ENCODE results near the gene GALNT14. TPM values are rescaled to one million over a fixed set of nuclear protein-coding genes. Genes with fewer than 3 reads are reported as not detected.
A peak's percentile ranks its signal among the peaks of the same experiment; 100 is the strongest.

Gene GALNT14
- total and polyA plus RNA-seq, 8 donors = 1.5 to 8.3 (median 5.3) TPM

DNA sequence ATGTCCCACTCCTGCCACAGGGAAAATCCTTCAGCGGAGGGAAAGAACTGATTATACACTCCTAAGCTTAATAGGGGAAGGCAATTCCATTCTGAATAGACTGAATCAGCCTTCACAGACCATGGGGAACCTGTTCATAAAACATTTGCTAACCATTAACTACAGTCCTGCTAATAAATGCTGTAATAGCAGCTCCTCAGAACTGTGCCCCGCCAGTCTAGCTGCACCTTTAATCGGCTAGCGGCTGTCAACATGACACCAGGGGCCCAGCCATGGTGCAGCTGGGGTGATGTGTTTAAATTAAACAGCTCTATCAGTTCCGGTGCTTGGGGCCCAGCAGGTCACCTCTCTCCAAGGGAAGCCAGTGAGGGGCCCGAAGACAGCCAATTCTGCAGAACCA is 77.8 kb downstream of the GALNT14 start:
- Histone ChIP-seq H3K27me3 (no peaks in the 10 kb centered on the region), H3K36me3 (no peaks in the 10 kb centered on the region), H3K4me1 (no peaks in the 10 kb centered on the region), H3K9me3 (no peaks in the 10 kb centered on the region), H3K27ac (no peak overlapping the region), H3K4me3 (no peak overlapping the region)
- TF ChIP-seq, protein P1, sequence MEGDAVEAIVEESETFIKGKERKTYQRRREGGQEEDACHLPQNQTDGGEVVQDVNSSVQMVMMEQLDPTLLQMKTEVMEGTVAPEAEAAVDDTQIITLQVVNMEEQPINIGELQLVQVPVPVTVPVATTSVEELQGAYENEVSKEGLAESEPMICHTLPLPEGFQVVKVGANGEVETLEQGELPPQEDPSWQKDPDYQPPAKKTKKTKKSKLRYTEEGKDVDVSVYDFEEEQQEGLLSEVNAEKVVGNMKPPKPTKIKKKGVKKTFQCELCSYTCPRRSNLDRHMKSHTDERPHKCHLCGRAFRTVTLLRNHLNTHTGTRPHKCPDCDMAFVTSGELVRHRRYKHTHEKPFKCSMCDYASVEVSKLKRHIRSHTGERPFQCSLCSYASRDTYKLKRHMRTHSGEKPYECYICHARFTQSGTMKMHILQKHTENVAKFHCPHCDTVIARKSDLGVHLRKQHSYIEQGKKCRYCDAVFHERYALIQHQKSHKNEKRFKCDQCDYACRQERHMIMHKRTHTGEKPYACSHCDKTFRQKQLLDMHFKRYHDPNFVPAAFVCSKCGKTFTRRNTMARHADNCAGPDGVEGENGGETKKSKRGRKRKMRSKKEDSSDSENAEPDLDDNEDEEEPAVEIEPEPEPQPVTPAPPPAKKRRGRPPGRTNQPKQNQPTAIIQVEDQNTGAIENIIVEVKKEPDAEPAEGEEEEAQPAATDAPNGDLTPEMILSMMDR (IDR thresholded peaks at IDR 0.05) = no peak
- ATAC-seq (no peak), DNase-seq (no peak)
- intact Hi-C loops (cut with DNase I) = no loop called here

DNA sequence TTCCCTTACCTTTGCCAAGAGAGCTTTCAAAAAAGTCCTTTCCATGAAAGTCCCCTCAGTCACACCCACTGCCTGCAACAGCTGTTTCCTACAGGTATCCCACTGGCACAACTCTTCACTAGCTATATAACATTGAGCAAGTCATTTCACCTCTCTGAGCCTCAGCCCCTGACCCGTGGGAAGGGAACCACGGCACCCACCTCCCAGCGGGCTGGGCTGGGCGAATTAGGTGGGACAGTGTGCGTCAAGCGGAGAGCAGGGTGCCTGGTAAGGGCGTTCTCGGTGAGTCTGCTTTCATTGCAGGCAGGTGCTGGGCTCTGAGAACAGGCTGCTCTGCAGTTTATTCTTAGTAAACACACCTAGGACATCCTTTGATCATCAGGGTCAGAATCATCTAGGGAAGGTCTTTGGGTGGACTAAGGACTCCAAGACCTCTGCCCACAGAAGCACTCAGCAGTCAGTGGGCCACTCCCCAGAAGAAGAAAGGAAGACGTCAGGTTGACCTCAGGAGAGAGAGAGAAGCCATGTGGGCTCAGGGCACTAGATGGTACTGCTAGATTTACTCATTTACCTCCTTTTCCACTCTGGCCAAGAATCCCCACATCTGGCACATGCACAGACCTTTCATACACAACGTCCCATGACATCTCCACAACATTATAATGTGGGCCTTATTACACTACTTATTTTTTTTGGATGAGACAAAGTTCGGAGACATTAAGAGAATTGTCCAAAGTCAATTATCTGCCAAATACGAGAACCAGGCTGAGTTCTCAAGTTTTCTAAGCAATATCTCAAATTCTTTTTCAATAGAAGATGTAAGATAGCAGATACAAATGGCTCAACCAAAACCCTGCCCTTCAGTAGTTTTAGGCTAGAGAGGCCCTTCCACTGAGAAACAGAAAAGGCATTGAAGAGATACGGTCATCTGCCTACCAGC is 79.9 kb downstream of the GALNT14 start:
- DNase-seq (peak in 2 of 4 donors; percentile 18 to 29), ATAC-seq (no peak)
- Histone ChIP-seq H3K36me3 (no peaks in the 10 kb centered on the region), H3K4me3 (no peak overlapping the region), H3K27ac (no peak overlapping the region), H3K9me3 (no peaks in the 10 kb centered on the region), H3K4me1 (no peaks in the 10 kb centered on the region), H3K27me3 (no peaks in the 10 kb centered on the region)
- intact Hi-C loops (cut with DNase I) = no loop called here
- TF ChIP-seq, protein P1 (IDR thresholded peaks at IDR 0.05) = no peak

DNA sequence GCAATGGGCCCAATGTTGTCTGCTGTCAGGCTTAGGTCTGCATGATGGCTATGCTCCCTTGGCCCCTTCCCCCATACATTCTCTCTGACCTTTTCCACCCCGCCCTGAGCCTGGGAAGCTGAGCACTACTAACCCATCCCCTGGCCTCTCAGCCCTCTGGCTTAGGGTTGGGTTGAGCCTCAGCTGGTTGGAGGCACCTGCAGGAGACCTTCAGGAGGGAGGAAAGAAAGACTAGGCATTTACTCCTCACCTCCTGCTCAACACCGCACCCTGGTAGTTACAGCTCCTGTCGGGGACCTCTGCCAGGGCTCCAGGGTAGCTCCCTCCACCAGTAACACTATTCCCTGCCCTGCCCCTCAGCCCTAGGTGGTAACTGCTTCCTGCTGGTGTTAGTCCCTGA is 80.5 kb downstream of the GALNT14 start:
- TF ChIP-seq, protein P1 (IDR thresholded peaks at IDR 0.05) = no peak
- ATAC-seq (no peak), DNase-seq (no peak)
- H3K36me3 ChIP-seq = no peaks in the 10 kb centered on the region
- H3K27ac ChIP-seq = no peak overlapping the region
- H3K4me3 ChIP-seq = no peak overlapping the region
- no peaks in the 10 kb centered on the region for H3K9me3 ChIP-seq
- H3K4me1 ChIP-seq = no peaks in the 10 kb centered on the region
- intact Hi-C loops (cut with DNase I) = no loop called here
- H3K27me3 ChIP-seq = no peaks in the 10 kb centered on the region

DNA sequence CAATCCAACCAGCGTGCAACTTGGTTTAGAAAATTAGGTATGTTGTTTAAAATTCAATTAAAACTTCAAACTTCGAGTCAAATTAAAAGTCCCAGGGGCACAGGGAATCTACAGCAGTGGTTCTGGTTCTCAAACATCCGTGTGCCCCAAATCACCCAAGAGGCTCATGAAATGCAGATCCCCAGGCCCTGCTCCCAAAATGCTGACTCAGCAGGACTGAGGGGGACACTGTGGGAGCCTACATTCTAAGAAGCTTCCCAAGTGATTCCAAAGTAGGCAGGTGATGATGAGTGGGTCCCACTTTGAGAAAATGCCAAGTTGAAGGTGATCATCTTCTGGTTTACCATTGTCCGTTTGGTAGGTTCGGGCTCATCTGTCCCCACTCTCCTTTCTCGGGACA is 82.3 kb downstream of the GALNT14 start:
- DNase-seq (no peak), ATAC-seq (no peak)
- Histone ChIP-seq H3K27ac (no peak overlapping the region), H3K4me1 (peaks cover 0 to 7% of the 10 kb centered on the region in 2 donors), H3K27me3 (no peaks in the 10 kb centered on the region), H3K9me3 (no peaks in the 10 kb centered on the region), H3K36me3 (no peaks in the 10 kb centered on the region), H3K4me3 (no peak overlapping the region)
- intact Hi-C loops (cut with DNase I) = no loop called here
- TF ChIP-seq, protein P1 (IDR thresholded peaks at IDR 0.05) = no peak

DNA sequence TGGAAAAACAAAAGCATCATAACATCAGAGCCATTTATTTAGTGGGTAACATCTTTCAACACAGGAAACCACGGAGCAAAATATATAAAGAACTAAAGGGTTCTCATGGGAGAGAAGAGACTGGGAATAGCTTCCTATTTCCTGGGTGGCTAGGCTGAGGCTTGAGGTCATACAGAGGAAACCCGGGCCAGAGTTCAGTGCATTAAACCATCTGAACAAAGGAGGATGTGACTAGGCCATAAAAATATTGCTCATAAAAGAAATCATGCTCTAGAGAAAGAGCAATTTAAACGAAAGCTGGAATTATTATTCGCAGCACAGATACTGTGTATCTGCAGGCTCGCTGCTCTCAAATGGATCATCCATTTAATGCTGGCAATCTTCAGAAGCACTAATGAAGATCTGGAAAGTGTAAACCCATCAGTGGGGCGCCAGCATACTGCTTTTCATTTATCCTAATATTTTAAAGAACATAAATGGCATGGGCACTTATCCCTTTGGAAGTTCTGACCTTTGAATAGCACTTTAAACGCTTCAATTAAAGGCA is 83.3 kb downstream of the GALNT14 start:
- ATAC-seq (no peak), DNase-seq (no peak)
- no peak overlapping the region for H3K27ac ChIP-seq

More for the DNA sequence above, 83.3 kb downstream of the GALNT14 start:
- no peak overlapping the region for H3K4me3 ChIP-seq
- H3K36me3 ChIP-seq = no peaks in the 10 kb centered on the region
- TF ChIP-seq, protein P1 (IDR thresholded peaks at IDR 0.05) = no peak
- intact Hi-C loops (cut with DNase I) = no loop called here
- peaks cover 0 to 7% of the 10 kb centered on the region in 2 donors for H3K4me1 ChIP-seq
- H3K27me3 ChIP-seq = no peaks in the 10 kb centered on the region
- H3K9me3 ChIP-seq = no peaks in the 10 kb centered on the region
